Right renal pelvis (tissue), 4 donors: ENCODE measurements around the gene MYCL. TPM values are rescaled to one million over a fixed set of nuclear protein-coding genes. Genes with fewer than 3 reads are reported as not detected.
A peak's percentile ranks its signal among the peaks of the same experiment; 100 is the strongest.
"Not testable (repeated sequence)": the region's sequence is repeated elsewhere in the genome, so short reads cannot be mapped to it uniquely, and the experiment has no call there.

Source experiments
- DNase-seq, 4 donors: peaks; one replicate each; pipeline ENCODE4 v3.0.0-alpha.2; 2013; ENCODE audit warnings: low read depth in 4 of 4, low spot score in 3 of 4, missing footprints in 1 of 4
- polyA plus RNA-seq, 4 donors: library from polyadenylated mRNA; unstranded; fragments of 120-200 nt; gene quantifications; one replicate each; pipeline ENCODE4 v1.2.1, GENCODE V29; 2013; ENCODE audit not compliant: insufficient read length in 4 of 4

MYCL gene
- polyA plus RNA-seq, 4 donors = 7.8 to 11.5 (median 9.6) TPM

DNA sequence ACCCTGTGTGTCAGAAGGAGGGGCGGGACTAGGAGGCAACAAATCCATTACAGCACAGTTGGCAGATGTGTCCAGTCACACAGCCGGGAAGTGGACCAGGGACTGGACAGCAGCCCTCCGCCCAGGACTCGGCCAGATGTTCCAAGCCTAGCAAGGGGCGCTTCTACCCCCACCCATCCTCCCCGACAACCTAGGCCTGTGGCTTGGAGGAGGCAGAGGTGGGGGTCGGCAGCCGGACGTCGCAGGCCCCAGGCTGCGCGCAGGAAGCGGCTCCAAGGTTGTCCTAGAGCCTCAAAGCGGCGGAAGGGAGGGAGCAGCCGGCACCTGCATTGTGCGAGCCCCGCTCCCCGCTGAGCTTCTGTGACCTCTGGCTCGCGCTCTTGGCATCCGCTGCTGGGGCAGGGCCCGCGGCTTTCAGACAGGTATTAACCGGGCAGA is 20.6 kb upstream of the MYCL start:
- no peak for DNase-seq

DNA sequence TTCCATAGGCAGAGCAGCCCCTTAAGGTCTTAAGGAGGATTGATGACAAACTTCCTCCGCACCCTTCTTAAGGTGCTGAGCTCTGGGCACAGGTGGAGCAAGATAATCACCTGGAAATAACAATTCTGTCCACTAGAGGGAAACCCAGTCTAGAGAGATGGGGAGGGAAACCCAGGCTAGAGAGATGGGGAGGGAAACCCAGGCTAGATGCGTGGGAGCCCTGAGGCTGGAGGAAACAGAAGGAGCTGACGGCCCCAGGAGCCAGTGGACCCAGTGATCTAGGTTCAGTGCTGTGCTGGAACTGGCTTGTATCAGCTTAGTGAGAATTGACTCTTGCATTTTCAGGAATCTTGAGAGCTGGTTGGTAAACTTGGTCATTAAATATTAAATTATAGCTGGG is 17.8 kb upstream of the MYCL start:
- DNase-seq = peak in 2 of 4 donors; percentile 55 to 67

DNA sequence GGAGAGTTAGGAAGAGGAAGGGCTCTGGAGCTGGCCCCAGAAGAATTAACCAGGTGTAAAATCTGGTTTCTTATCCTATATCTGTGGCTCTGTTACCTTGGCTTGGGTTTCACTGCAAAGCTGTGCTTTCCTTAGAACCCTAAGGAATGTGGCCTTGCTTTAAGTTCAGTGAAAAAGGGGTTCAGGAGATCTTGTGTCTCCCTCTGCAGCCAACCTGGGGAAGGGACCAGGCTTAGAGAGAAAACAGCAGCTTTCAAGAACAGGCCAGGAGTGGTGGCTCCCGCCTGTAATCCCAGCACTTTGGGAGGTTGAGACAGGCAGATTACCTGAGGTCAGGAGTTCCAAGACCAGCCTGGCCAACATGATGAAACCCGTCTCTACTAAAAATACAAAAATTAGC is 16.1 kb upstream of the MYCL start:
- no peak for DNase-seq

DNA sequence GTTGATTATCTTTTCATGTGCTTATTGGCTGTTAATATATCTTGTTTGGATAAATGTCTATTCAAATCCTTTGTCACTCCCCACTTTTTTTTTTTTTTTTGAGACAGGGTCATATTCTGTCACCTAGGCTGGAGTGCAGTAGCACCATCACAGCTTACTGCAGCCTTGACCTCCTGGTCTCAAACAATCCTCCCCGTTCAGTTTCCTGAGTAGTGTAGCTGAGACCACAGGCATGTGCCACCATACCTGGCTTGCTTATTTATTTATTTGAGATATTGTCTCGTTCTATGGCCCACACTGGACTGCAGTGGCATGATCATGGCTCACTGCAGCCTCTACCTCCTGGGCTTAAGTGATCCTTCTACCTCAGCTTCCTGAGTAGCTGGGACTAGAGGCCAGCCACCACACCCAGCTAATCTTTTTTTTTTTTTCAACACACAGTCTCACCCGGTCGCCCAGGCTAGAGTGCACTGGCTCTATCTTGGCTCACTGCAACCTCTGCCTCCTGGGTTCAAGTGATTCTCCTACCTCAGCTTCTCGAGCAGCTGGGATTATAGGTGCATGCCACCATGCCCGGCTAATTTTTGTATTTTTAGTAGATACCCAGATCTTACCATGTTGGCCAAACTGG is 13.9 kb upstream of the MYCL start:
- no peak for DNase-seq

DNA sequence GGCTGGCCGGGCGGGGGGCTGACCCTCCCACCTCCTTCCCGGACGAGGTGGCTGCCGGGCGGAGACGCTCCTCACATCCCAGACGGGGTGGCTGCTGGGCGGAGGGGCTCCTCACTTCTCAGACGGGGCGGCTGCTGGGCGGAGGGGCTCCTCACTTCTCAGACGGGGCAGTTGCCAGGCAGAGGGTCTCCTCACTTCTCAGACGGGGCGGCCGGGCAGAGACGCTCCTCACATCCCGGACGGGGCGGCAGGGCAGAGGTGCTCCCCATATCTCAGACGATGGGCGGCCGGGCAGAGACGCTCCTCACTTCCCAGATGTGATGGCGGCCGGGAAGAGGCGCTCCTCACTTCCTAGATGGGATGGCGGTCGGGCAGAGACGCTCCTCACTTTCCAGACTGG is 11.4 kb upstream of the MYCL start:
- not testable (repeated sequence) for DNase-seq

DNA sequence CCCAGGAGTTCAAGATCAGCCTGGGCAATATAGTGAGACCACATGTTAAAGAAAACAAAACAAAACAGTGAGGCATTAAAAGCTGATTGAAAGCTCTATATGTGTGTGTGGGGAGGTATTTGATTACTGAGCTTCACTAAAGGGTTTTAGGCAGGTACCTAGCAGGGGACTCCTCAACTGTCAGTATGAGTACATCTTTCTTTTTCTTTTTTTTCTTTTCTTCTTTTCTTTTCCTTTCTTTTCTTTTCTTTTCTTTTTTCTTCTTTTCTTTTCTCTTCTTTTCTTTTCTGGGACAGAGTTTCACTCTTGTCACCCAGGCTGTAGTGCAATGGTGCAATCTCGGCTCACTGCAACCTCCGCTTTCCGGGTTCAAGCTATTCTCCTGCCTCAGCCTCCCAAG is 8.5 kb upstream of the MYCL start:
- no peak for DNase-seq

DNA sequence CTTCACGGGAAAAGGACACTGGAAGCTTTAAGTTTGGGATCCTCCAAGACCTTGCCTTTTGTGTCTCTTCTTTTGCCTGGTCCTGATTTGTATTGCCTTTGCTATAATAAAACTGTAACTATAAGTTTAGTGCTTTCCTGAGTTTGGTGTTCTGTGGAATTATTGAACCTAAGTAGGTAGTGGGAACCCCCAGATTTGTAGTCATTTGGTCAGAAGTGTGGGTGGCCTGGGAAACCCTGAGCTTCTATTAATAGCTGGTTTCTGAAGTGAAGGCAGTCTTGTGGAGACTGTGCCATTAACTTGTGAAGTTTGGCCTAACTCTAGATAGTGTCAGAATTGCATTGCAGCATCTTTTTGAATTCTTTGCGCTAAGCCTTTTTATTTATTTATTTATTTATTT is 6.8 kb upstream of the MYCL start:
- no peak for DNase-seq

DNA sequence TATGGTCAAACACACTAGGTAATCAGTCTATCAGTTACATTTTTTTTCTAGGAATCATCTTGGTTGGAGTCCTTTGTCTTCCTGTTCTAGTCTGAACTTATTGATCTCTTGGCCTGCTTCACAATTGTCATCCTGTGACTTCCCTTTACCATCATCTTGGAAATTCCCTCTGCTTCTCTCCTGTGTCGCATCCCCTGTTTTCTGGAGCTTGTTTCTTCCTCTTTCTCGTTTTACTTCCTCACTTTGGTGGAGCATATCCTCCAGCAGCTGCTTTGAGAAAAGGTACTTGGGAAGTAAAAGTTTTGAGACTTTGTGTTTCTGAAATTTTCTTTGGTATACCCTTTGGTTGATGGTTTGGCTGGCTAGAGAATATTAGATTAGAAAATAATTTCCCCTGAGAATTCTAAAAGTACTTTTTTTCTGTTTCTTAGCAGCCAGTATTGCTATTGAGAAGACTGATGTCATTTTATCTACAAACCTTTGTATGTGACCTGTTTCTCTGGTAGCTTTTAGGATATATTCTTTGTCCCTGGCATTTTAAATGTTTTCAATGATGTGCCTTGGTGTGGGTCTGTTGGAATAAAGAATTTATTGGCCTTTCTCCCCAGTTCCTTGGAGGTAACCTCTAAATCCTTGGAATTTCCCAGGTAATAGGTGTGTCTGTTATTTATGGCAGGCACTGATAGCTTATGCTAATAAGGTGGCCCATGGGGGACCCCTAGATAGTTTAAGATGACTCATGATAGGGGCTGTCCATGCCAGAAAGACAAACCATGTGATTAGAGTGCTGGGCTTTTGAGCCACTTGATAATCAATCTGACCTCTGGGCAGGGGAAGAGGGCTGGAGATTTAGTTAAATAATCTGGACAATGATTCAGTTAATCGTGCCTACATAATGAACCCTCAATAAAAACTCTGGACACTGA is 6.1 kb upstream of the MYCL start:
- DNase-seq = no peak

DNA sequence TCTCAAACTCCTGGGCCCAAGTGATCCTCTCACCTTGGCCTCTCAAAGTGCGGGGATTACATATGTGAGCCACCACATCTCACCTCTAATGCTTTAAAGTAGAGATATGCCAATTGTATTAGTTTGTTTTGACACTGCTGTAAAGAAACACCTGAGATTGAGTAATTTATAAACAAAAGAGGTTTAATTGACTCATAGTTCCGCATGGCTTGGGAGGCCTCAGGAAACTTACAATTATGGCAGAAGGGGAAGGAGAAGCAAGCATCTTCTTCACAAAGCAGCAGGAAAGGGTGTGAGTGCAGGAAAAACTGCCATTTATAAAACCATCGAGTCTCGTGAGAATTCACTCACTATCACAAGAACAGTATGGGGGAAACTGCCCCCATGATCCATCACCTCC is 3.5 kb upstream of the MYCL start:
- no peak for DNase-seq

DNA sequence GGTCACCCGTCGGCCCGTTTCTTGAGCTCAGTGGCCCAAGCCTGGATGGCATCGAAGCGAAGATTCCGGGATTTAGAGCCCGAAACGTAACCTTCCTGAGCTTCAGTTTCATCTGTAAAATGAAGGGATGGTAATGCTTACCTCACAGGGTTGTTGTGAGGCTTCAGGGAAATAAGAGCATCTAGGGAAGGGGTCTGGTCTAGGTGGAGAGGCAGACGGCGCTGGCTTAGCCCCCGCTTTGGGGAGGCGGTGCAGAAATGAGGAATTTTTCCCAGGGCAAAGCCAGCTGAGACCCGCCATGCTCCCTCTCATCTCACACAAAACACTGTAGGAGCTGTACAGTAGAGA is 717 bp upstream of the MYCL start:
- no peak for DNase-seq

DNA sequence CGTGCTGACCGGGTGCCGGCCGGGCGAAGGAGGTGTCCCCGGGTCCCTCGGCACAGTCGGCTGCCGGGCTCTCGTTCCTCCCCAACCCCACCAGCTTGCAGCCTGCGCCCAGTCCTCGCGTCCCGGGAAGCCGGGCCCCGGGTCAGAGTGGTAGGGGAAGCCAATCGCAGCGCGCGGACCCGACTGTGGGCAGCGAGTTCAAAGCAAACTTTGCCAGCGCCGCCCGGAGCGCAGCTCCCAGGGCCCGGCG is 328 bp downstream of the MYCL start:
- DNase-seq = no peak

DNA sequence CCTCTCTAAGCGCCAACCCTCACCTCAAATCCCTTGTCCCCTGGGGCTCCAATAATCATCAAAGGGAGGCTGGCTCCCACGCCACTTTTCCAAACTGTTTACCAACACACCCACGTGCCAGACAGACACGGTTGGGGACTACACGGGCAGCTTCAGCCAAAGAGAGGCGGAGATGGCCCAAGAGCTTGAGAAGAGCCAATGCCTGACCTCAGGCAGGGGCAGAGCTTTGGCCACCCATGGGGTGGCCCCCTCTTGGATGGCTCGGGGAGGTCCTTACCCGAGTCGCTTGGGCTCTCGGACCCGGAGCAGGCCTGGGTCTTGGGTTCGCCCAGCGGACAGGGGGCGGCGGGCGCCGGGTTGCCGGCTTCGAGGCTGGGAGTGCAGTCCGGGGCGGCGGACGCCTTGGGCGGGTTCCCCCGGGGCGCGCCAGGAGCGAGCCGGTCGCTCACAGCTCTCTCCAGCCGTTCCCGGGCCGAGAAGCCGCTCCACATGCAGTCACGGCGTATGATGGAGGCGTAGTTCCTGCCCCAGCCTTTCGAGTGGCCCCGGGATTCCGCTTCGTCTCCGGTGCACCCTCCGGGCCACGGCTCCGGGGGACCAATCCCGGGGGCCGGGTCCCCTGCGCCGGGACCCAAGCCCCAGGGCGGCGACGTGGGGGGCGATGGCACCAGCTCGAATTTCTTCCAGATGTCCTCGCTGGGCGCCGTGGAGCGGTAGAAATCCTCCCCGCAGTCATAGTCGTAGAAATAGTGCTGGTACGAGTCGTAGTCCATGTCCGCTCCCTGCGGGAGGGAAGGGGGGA is 854 bp downstream of the MYCL start:
- DNase-seq = no peak

DNA sequence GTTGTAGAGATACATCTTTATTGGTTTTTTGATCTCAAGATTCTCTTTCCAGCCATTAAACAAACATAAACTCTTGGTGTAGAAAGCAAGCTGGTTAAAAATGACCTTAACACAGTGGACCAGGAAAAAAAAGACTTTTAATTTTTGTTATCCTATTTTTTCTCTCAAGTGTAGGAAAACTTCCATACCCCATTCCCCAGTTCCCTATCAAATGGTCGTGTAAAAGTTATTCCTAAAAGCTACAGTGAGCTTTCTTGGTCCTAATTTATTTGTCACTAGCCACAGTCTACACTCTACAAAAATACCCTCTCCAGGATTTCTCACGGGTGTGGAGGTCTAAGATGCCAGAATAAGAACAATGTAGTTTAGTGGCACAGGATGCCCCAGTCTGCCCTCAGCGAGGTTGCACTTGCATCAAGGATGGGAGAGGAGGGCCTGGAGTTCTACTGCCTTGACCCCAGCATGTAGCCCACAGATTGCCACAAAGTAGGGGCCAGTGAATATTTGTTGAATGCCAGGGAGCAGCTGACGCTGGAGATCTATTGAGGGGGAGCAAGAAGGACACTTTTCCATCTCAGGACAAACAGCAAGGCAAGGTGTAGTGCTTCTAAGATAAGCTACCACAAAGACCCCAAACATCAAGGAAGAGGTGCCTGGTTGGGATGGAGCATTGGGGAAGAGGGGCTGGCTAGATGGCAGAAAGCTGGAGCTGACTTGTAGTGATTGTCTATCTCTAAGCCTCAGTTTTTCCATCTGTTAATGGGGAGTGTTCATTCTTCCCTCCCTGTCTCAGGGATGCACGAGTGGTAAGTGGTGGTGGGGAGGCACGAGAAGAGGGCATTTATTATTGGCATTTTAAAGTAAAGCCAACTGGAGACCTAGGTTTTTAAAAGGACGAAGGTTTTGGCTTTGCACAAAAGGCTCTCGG is 1.8 kb downstream of the MYCL start:
- DNase-seq = no peak

DNA sequence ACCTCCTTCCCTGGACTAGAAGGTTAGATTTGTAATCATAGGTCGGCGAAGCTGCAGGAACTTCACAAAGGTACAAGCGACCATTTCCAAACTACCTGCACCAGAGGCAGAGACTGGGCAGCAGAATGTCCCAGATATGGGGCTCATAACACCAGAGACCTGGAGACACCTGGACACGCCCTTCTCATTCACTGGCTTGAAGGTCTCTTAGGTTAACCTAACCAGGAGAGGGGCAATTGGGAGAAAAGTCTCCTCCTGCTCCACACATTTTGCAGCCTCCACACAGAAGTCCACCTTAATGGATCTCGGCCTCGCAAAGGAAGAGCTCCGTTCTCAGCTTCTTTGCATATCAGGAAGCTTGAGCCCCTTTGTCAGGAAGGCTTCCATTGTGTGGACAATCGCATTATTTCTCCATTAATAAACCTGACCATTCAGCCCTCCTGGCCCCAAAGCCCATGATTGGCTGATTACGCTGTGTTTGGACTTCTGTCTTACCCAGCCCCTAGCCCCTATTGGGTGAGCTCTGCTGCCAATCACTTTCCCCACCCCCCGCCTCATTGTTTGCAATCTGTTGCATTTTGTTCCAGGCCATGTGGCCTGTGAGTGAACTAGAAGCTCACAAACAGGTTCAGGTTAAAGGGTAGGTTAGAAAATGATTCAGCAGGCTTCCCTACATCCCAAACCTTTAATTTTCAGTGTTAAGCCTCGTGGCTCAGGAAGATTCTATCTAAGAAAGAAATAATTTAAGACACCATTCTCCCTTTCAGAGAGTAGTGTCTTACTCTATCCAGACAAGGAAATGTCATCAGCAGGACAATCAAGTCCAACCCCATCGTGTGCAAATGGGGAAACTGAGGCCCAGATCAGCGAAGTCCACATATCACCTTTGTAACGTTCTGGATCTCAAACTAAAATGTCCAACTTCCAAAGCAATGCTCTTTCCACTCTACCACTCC is 2.8 kb downstream of the MYCL start:
- DNase-seq = peak in 3 of 4 donors; percentile 41 to 72 (median 59)

DNA sequence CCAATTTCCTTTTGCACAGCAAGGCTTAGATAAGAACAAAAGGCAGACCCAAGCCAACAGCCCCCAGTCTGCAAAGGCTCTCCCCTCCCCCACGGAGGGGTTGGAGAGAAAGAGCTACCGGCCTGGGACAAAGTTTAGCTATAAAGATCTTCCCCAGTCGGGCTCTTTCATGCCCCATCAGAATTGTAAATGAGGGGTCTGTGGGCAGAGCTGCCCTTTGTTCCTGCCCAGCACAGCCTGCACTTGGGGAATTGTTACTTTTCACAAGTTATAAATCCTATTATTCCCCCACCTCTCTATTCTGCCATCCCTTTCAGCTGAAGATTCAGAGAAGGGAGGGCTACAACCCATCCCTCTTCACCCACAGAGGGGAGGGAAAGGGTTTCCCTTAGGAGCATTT is 3.5 kb downstream of the MYCL start:
- no peak for DNase-seq

DNA sequence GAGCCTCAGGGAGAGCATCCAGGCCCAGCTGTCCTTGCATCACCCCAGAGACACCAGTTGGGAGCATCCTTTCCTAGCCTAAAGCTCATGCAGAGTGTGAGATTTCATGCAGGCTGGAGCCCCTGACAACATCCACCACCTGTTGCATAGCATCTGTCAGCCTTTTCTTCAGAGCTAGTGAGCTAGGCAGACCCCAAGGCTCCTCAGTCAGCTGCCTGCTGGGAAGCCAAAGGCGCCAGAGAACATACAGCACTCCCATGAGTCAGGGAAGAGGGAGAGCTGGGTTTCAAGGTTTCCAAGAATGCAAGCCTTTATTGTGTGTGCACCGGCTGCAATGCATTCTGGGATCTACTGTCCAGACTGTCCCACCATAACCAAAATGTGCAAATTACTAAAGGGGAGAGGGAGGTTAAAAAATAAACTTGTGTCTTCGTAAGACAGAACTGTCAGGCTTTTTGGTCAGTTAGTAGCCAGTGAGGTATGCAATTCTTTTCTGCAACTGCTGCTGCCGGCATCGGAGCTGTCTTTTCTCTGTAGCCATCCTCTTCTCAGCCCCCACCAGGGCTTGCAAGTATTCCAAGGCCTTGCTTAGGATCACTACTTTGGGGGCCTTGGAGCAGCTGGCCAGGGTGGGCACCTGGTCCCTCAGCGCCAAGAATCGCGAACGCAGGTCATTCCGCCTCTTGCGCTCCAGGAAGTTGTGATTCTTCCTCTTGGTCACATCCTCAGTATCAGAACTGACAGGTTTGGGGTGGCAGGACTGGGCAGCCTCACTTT is 4.6 kb downstream of the MYCL start:
- no peak for DNase-seq

DNA sequence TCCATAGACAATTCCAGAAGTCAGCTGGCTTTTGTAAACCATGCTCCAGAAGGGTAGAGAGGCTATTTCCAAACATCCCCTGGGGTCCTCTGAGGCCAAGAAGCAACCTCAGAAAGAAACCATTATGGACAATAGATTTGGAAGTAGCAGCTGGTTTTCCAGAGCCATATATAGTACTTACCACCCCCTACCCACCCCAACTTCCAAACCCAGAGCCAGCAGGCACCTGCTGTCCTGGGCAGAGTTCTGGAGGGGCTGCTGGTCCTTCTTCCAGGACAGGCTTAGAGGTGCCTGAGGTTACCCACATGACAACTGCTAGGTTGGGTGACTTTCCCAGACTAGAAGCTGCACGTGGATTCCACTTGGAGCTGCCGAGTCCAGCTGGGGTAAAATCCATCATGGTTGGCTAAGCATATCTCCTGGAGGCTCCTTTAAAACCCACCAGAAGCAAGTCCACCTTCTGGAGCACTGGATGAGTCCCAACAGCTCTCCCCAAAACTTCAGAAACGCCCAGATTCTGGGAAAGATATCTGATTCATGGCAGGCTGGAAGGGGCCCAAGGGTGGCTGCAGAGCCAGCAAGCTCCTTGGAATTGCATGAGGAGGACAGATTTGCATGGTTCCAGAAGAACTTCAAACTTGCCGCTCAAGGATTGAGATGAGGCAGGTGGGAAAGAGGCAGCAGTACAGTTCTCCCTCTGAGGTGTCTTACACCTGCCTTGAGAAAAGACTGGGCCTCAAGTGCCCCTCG is 5.8 kb downstream of the MYCL start:
- DNase-seq = no peak

DNA sequence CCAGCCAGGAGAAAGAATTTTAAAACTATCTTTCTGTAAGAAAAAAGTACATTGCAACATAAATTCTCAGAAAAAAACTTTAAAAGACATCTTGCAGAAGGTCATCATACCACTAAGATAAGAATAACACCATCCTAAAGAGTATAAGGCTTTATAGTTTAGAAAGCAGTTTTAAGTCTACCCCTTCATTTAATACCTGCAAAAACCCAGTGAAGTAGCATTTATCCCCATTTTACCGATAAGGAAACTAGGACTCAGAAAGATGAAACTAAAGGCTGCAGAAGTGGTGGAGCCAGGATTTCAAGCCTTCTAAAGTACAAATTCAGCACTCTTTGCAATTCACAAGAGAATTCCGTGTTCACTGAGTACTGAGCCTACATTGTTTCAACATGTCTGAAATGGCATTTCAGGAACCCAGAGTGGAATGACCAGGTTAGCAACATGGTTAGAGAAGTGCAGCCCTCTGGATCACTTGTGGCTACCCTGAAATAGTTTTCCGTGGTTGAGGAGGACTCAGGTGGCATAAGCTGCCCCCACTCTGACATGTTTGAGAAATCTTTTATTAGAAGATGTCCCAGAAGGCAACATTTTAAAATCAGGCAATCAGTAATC is 6.7 kb downstream of the MYCL start:
- no peak for DNase-seq
